ENCODE results near the gene KMT2B. TPM values are rescaled to one million over a fixed set of nuclear protein-coding genes. Genes with fewer than 3 reads are reported as not detected.

Gene KMT2B
- total and polyA plus RNA-seq, 2 experiments from 2014 or later = 15.8 to 49.8 TPM

- H3K4me3 ChIP-seq = no peak overlapping the region
- no peak for TF ChIP-seq EZH2phosphoT487 (IDR thresholded peaks at IDR 0.05; ENCODE audit: unreplicated experiment)
- TF ChIP-seq CTCF (conservative IDR thresholded peaks at IDR 0.05; ENCODE audit: low read depth in 2 of 2) = no peak
- TF ChIP-seq JUNB (IDR thresholded peaks at IDR 0.05; ENCODE audit: unreplicated experiment) = no peak
- TF ChIP-seq CREB1 (CRISPR knock-in tag; IDR thresholded peaks at IDR 0.05; ENCODE audit: low read depth) = no peak
- no peak for TF ChIP-seq ZNF114 (CRISPR knock-in tag; IDR thresholded peaks at IDR 0.05)
- TF ChIP-seq NANOG (IDR thresholded peaks at IDR 0.05; ENCODE audit: borderline replicate concordance) = no peak
- TF ChIP-seq POLR2AphosphoS5 (IDR thresholded peaks at IDR 0.05; ENCODE audit: low read depth) = no peak
- no peak for TF ChIP-seq STAT1 (IDR thresholded peaks at IDR 0.05; ENCODE audit: unreplicated experiment)
- TF ChIP-seq EZH2 (IDR thresholded peaks at IDR 0.05; ENCODE audit: low read depth, unreplicated experiment) = no peak
- peaks cover 77% of the 10 kb centered on the region for H3K36me3 Mint-ChIP-seq (ENCODE audit: low read depth)
Measured at GRCh38 chr19:35727956-35728706, 10.3 kb downstream of the KMT2B start.

GRCh38 chr19:35729021-35729420, 11.2 kb downstream of the KMT2B start:
- H3K9me2 ChIP-seq (ENCODE audit: insufficient read depth) = no peaks in the 10 kb centered on the region
- no peaks in the 10 kb centered on the region for H3K4me1 Mint-ChIP-seq
- H3K4me3 Mint-ChIP-seq = no peak overlapping the region
- peaks cover 12% of the 10 kb centered on the region for H3K27me3 Mint-ChIP-seq (ENCODE audit: insufficient read depth, low read depth, poor library complexity)
- H3K79me2 ChIP-seq (replicated peaks; ENCODE audit: insufficient read depth) = no peaks in the 10 kb centered on the region
- no peak overlapping the region for H2AFZ ChIP-seq
- peaks cover 5% of the 10 kb centered on the region for H4K20me1 ChIP-seq (replicated peaks; ENCODE audit: insufficient read depth)
- no peaks in the 10 kb centered on the region for H3K9me3 Mint-ChIP-seq
- no peaks in the 10 kb centered on the region for H3K27me3 ChIP-seq (ENCODE audit: insufficient read depth)
- H3K4me1 ChIP-seq (ENCODE audit: insufficient read depth) = no peaks in the 10 kb centered on the region
- no peak overlapping the region for H3K27ac Mint-ChIP-seq
- ATAC-seq = no peak
- H3F3A ChIP-seq (replicated peaks; ENCODE audit: low read depth) = no peaks in the 10 kb centered on the region
- DNase-seq (ENCODE audit: low spot score) = no peak
- H3K36me3 ChIP-seq (ENCODE audit: insufficient read depth) = peaks cover 24% of the 10 kb centered on the region; the same call in 1 of the 2 replicates
- H3K4me2 ChIP-seq = no peak overlapping the region
- H3K4me3 ChIP-seq = no peak overlapping the region
- peaks cover 73% of the 10 kb centered on the region for H3K36me3 Mint-ChIP-seq (ENCODE audit: low read depth)
- H3K27ac ChIP-seq (ENCODE audit: low read depth) = no peak overlapping the region
- no peak for TF ChIP-seq JUNB (IDR thresholded peaks at IDR 0.05; ENCODE audit: unreplicated experiment)
- TF ChIP-seq EZH2phosphoT487 (IDR thresholded peaks at IDR 0.05; ENCODE audit: unreplicated experiment) = no peak
- TF ChIP-seq CTCF (conservative IDR thresholded peaks at IDR 0.05; ENCODE audit: low read depth in 2 of 2) = no peak
- TF ChIP-seq, protein P1, sequence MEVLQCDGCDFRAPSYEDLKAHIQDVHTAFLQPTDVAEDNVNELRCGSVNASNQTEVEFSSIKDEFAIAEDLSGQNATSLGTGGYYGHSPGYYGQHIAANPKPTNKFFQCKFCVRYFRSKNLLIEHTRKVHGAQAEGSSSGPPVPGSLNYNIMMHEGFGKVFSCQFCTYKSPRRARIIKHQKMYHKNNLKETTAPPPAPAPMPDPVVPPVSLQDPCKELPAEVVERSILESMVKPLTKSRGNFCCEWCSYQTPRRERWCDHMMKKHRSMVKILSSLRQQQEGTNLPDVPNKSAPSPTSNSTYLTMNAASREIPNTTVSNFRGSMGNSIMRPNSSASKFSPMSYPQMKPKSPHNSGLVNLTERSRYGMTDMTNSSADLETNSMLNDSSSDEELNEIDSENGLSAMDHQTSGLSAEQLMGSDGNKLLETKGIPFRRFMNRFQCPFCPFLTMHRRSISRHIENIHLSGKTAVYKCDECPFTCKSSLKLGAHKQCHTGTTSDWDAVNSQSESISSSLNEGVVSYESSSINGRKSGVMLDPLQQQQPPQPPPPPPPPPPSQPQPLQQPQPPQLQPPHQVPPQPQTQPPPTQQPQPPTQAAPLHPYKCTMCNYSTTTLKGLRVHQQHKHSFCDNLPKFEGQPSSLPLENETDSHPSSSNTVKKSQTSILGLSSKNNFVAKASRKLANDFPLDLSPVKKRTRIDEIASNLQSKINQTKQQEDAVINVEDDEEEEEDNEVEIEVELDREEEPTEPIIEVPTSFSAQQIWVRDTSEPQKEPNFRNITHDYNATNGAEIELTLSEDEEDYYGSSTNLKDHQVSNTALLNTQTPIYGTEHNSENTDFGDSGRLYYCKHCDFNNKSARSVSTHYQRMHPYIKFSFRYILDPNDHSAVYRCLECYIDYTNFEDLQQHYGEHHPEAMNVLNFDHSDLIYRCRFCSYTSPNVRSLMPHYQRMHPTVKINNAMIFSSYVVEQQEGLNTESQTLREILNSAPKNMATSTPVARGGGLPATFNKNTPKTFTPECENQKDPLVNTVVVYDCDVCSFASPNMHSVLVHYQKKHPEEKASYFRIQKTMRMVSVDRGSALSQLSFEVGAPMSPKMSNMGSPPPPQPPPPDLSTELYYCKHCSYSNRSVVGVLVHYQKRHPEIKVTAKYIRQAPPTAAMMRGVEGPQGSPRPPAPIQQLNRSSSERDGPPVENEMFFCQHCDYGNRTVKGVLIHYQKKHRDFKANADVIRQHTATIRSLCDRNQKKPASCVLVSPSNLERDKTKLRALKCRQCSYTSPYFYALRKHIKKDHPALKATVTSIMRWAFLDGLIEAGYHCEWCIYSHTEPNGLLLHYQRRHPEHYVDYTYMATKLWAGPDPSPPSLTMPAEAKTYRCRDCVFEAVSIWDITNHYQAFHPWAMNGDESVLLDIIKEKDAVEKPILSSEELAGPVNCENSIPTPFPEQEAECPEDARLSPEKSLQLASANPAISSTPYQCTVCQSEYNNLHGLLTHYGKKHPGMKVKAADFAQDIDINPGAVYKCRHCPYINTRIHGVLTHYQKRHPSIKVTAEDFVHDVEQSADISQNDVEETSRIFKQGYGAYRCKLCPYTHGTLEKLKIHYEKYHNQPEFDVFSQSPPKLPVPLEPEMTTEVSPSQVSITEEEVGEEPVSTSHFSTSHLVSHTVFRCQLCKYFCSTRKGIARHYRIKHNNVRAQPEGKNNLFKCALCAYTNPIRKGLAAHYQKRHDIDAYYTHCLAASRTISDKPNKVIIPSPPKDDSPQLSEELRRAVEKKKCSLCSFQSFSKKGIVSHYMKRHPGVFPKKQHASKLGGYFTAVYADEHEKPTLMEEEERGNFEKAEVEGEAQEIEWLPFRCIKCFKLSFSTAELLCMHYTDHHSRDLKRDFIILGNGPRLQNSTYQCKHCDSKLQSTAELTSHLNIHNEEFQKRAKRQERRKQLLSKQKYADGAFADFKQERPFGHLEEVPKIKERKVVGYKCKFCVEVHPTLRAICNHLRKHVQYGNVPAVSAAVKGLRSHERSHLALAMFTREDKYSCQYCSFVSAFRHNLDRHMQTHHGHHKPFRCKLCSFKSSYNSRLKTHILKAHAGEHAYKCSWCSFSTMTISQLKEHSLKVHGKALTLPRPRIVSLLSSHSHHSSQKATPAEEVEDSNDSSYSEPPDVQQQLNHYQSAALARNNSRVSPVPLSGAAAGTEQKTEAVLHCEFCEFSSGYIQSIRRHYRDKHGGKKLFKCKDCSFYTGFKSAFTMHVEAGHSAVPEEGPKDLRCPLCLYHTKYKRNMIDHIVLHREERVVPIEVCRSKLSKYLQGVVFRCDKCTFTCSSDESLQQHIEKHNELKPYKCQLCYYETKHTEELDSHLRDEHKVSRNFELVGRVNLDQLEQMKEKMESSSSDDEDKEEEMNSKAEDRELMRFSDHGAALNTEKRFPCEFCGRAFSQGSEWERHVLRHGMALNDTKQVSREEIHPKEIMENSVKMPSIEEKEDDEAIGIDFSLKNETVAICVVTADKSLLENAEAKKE (CRISPR knock-in tag; IDR thresholded peaks at IDR 0.05) = no peak
- no peak for TF ChIP-seq ZNF331 (CRISPR knock-in tag; IDR thresholded peaks at IDR 0.05; ENCODE audit: low read depth)
- no peak for TF ChIP-seq EZH2 (IDR thresholded peaks at IDR 0.05; ENCODE audit: low read depth, unreplicated experiment)

More at GRCh38 chr19:35727956-35728706, 10.3 kb downstream of the KMT2B start:
- H2AFZ ChIP-seq = no peak overlapping the region
- H3K79me2 ChIP-seq (replicated peaks; ENCODE audit: insufficient read depth) = no peaks in the 10 kb centered on the region
- Mint-ChIP-seq H3K4me1 (no peaks in the 10 kb centered on the region), H3K27ac (no peak overlapping the region), H3K4me3 (no peak overlapping the region), H3K9me3 (no peaks in the 10 kb centered on the region), H3K27me3 (ENCODE audit: insufficient read depth, low read depth, poor library complexity) (peaks cover 13% of the 10 kb centered on the region)
- H3F3A ChIP-seq (replicated peaks; ENCODE audit: low read depth) = no peaks in the 10 kb centered on the region
- no peaks in the 10 kb centered on the region for H3K27me3 ChIP-seq (ENCODE audit: insufficient read depth)
- H3K27ac ChIP-seq (ENCODE audit: low read depth) = no peak overlapping the region
- no peaks in the 10 kb centered on the region for H3K4me1 ChIP-seq (ENCODE audit: insufficient read depth)
- peaks cover 5% of the 10 kb centered on the region for H4K20me1 ChIP-seq (replicated peaks; ENCODE audit: insufficient read depth)
- no peak overlapping the region for H3K4me2 ChIP-seq
- peaks cover 29% of the 10 kb centered on the region; the same call in 1 of the 2 replicates for H3K36me3 ChIP-seq (ENCODE audit: insufficient read depth)
- H3K9me2 ChIP-seq (ENCODE audit: insufficient read depth) = no peaks in the 10 kb centered on the region
- DNase-seq (ENCODE audit: low spot score) (no peak), ATAC-seq (no peak)
